BJ (cell line): ENCODE measurements around the gene AKNA. TPM values are rescaled to one million over a fixed set of nuclear protein-coding genes. Genes with fewer than 3 reads are reported as not detected.
A peak's percentile ranks its signal among the peaks of the same experiment; 100 is the strongest.

ENCODE experiments used
- CTCF ChIA-PET: fragments of 350-600 bp; formaldehyde crosslinking; extraction: SDS; loops from one replicate; lab custom pipeline; 2021; ENCODE audit warnings: antibody characterized with exemption, inconsistent platforms; lab: Yijun Ruan, JAX
- POLR2A ChIA-PET: fragments of 300-600 bp; sonication (Branson Sonifier 250); formaldehyde crosslinking; extraction: SDS; loops from one replicate; lab custom pipeline; 2021; ENCODE audit warnings: antibody characterized with exemption; lab: Charles Lee
- DNase-seq: peaks from one replicate; pipeline ENCODE4 v3.0.0-alpha.2; 2011; ENCODE audit warnings: low read depth
- H3K27me3 ChIP-seq: 2 replicates; pipeline ENCODE4 v1.6.0; 2011; ENCODE audit warnings: low read length; ENCODE audit not compliant: control insufficient read depth, insufficient read depth
- H3K36me3 ChIP-seq: 2 replicates; pipeline ENCODE4 v1.5.1; 2011; ENCODE audit warnings: low read length; ENCODE audit not compliant: control insufficient read depth, insufficient read depth
- H3K4me3 ChIP-seq: 2 replicates; pipeline ENCODE4 v1.5.1; 2011; ENCODE audit warnings: low read depth, mild to moderate bottlenecking, control low read depth, low read length
- polyA plus RNA-seq: library from polyadenylated mRNA; depleted of rRNA; stranded (reverse); fragments of >200 nt; gene quantifications from 2 replicates; pipeline ENCODE4 v1.2.3, GENCODE V29; 2011
- TF ChIP-seq, protein P1 (sequence below): IDR thresholded peaks from 2 replicates; pipeline ENCODE4 v1.5.1; 2011; ENCODE audit warnings: low read depth, mild to moderate bottlenecking, control low read depth, inconsistent platforms, low read length, moderate library complexity; ENCODE audit not compliant: insufficient read depth

AKNA gene
- polyA plus RNA-seq, 1 experiment: 11.8 TPM

DNA sequence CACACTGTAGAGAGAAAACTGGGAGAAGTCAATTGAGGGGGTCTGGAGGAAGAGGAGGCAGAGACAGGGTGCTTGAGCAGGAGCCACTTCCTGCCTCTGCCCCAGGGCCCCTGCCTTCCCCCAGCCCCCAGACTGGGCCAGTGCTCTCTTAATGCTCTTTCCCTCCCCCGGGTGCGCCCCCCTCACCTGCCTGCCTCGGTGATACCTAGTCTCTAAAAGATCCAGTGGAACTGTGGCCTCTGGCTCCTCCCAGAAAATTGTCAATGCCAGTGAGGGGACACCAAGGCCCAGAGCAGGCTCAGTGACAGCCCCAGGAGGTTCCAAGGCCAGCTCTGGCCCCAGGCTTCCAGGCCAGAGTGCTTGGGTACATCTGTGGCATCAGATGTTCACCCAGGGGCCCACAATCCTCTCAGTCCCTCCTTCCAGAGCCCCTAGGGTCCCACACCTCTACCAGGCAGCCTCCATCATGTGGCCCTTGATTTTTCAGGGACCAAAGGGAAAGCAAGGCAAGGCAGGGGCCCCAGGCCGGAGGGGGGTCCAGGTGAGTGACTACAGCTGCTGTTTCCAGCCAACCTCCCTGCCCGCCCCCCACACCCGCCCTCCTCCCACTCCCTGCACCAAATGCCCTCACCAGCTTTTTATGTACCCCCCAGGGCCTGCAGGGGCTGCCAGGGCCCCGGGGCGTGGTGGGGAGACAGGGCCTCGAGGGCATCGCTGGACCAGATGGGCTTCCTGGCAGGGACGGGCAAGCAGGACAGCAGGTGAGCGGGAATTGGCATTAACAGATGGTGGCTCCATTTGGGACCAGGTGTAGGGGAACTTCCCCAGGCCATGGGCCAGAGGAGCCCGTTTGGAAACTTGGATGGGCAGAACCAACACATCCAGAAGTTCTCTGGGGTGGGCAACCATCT lies 98.0 kb downstream of the AKNA start:
- ChIA-PET CTCF (interaction anchor here (1.1 to 7.5 kb wide), 22 partner anchors 9 to 211 kb away, joined by 3 to 151 read pairs (median 8); partner anchors contain the start of genes AMBP and COL27A1), POLR2A (interaction anchor here (0.6 kb wide), 1 partner anchor 181 kb away, joined by 3 read pairs; no protein-coding TSS in a partner anchor)
- Histone ChIP-seq H3K4me3 (no peak overlapping the region), H3K36me3 (peaks cover 14% of the 10 kb centered on the region), H3K27me3 (no peaks in the 10 kb centered on the region)
- DNase-seq: no peak
- TF ChIP-seq, protein P1, sequence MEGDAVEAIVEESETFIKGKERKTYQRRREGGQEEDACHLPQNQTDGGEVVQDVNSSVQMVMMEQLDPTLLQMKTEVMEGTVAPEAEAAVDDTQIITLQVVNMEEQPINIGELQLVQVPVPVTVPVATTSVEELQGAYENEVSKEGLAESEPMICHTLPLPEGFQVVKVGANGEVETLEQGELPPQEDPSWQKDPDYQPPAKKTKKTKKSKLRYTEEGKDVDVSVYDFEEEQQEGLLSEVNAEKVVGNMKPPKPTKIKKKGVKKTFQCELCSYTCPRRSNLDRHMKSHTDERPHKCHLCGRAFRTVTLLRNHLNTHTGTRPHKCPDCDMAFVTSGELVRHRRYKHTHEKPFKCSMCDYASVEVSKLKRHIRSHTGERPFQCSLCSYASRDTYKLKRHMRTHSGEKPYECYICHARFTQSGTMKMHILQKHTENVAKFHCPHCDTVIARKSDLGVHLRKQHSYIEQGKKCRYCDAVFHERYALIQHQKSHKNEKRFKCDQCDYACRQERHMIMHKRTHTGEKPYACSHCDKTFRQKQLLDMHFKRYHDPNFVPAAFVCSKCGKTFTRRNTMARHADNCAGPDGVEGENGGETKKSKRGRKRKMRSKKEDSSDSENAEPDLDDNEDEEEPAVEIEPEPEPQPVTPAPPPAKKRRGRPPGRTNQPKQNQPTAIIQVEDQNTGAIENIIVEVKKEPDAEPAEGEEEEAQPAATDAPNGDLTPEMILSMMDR: no peak

DNA sequence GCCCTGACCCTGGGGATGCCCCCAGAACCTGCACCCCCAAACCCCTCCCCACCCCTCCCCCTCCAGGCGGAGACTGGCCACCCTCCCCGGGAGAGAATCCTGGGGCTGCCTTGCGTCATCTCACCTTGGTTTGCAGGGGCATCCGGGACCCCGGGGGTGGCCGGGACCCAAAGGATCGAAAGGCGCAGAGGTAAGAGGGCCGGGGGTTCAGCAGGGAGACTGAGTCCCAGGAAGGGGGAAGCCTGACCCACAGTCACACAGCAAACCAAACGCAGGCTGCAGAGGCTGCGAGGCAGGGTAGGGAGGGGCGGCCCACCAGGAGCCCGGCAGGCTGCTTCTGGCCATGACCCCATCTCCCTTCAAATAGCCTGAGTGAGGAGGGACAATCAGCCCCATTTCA lies 98.7 kb downstream of the AKNA start:
- ChIA-PET CTCF (interaction anchor here (1.5 to 7.5 kb wide), 5 partner anchors 15 to 207 kb away, joined by 8 to 151 read pairs (median 30); partner anchors contain the start of gene COL27A1), POLR2A (interaction anchor here (0.6 kb wide), 1 partner anchor 180 kb away, joined by 3 read pairs; no protein-coding TSS in a partner anchor)
- no peak for DNase-seq
- TF ChIP-seq, protein P1: no peak
- Histone ChIP-seq H3K36me3 (peaks cover 14% of the 10 kb centered on the region), H3K4me3 (no peak overlapping the region), H3K27me3 (no peaks in the 10 kb centered on the region)

DNA sequence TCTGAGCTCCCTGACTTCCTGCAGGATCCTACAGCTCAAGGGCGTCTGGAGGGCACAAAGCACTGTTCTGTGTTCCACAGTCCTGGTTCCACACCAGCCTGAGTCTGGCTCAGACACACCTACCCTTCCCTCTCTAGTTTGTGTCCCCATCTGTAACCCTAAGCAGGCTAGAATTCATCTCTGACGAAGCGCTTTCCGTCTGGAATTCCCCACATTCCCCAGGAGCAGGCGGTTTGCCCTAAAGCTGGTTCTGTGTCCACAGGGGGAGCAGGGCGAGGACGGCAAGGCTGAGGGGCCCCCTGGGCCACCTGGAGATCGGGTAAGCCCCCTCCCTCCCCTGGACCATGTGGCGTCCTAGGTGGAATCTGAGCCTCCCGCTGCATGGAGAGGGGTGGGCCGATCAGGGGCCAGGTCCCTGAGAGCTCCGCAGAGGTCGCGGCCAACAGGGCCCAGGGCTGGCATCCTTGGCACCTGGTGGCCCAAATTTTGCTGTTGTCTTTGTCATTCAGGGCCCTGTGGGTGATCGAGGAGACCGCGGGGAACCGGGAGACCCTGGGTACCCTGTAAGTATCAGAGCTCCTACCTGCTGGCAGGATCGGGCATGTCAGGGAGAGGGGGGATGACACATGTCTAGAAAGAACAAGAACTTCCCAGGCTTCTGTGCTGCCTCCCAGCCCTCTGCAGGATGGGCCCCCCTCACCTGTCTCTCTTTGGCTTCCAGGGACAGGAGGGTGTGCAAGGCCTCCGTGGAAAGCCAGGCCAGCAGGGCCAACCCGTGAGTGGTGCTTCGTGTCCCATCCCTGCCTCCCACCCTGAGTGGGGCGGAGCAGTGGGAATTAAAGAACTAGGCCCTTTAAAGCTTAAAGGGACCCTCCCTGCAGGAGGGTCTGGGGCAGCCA lies 99.3 kb downstream of the AKNA start:
- H3K4me3 ChIP-seq: no peak overlapping the region
- TF ChIP-seq, protein P1: peak; percentile 16; the same call in 1 of the 2 replicates
- no peak for DNase-seq
- CTCF ChIA-PET: interaction anchor here (0.6 to 7.3 kb wide), 5 partner anchors 23 to 206 kb away, joined by 3 to 47 read pairs (median 8); partner anchors contain the start of gene COL27A1
- H3K36me3 ChIP-seq: peaks cover 14% of the 10 kb centered on the region
- H3K27me3 ChIP-seq: no peaks in the 10 kb centered on the region
- POLR2A ChIA-PET: interaction anchor here (0.6 kb wide), 1 partner anchor 668 kb away, joined by 3 read pairs; no protein-coding TSS in a partner anchor

DNA sequence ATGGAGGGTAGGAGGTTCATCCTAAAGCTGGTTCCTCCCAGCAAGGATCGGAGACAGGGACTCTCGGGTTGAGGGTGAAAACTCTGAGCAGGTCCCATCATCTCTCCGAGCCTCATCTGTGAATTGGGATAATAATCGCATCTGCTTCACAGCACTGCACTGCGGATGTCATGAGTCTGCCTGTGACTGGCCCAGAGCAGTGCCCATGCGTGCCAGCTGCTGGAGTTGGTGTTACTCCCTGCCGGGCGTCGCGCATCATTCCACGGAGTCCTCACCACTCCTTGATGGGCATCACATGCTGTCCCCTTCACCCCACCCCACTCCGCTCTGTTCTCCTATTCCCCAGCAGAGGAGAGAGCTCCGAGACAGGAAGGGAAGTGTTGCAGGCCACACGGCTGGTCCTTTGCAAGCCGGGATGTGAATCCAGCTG lies 100.0 kb downstream of the AKNA start:
- Histone ChIP-seq H3K27me3 (no peaks in the 10 kb centered on the region), H3K4me3 (no peak overlapping the region), H3K36me3 (peaks cover 14% of the 10 kb centered on the region)
- ChIA-PET CTCF (interaction anchor here (0.9 to 7.3 kb wide), 4 partner anchors 131 to 205 kb away, joined by 3 to 47 read pairs (median 19); partner anchors contain the start of gene COL27A1), POLR2A (interaction anchor here (0.6 kb wide), 1 partner anchor 667 kb away, joined by 3 read pairs; no protein-coding TSS in a partner anchor)
- TF ChIP-seq, protein P1: no peak
- DNase-seq: no peak
